Activated CD4-positive, alpha-beta memory T cell treated with anti-CD3 and anti-CD28 coated beads, Interleukin-2, amount 10 ng/mL, durations not matched to agents 7 days and 5 days (primary cell): ENCODE results near the gene APOBEC3C. TPM values are rescaled to one million over a fixed set of nuclear protein-coding genes. Genes with fewer than 3 reads are reported as not detected.
"Not testable (repeated sequence)": the region's sequence is repeated elsewhere in the genome, so short reads cannot be mapped to it uniquely, and the experiment has no call there.

Experiments used
- CTCF ChIA-PET: fragments of 350-600 bp; sonication (Branson Sonifier 250); formaldehyde crosslinking; loops from one replicate; lab custom pipeline; 2021; ENCODE audit warnings: antibody characterized with exemption, inconsistent platforms; lab: Charles Lee
- POLR2A ChIA-PET: fragments of 350-600 bp; sonication (Branson Sonifier 250); formaldehyde crosslinking; loops from one replicate; lab custom pipeline; 2021; ENCODE audit warnings: antibody characterized with exemption; lab: Charles Lee
- DNase-seq: peaks from one replicate; pipeline ENCODE4 v3.0.0-alpha.2; 2020
- H3K27ac Mint-ChIP-seq: one replicate; pipeline ENCODE4 v1.8.0; 2021; ENCODE audit warnings: mild to moderate bottlenecking, mixed read lengths
- H3K27me3 Mint-ChIP-seq: one replicate; pipeline ENCODE4 v1.8.0; 2021; ENCODE audit warnings: mixed read lengths
- H3K36me3 Mint-ChIP-seq: one replicate; pipeline ENCODE4 v1.8.0; 2021; ENCODE audit warnings: low read depth, mixed read lengths
- H3K4me1 Mint-ChIP-seq: one replicate; pipeline ENCODE4 v1.8.0; 2021; ENCODE audit warnings: mixed read lengths
- H3K4me3 Mint-ChIP-seq: one replicate; pipeline ENCODE4 v1.8.0; 2021; ENCODE audit warnings: mild to moderate bottlenecking, mixed read lengths
- H3K9me3 Mint-ChIP-seq: one replicate; pipeline ENCODE4 v1.8.0; 2021; ENCODE audit warnings: mixed read lengths
- total RNA-seq, 2 experiments: library from RNA; stranded (reverse); gene quantifications; one replicate each; pipeline ENCODE4 v1.2.3, GENCODE V29; 2021

The APOBEC3C gene
- total RNA-seq, 2 experiments from 2014 or later = 146 to 157 TPM

GRCh38 chr22:39014723-39015121 lies 665 bp downstream of the APOBEC3C start:
- H3K4me1 Mint-ChIP-seq = peaks cover 57% of the 10 kb centered on the region
- H3K9me3 Mint-ChIP-seq, DNase-seq, H3K27me3 Mint-ChIP-seq: not testable (repeated sequence)
- CTCF ChIA-PET = interaction anchor here (0.7 to 1.4 kb wide), 3 partner anchors 8 to 59 kb away, joined by 3 to 4 read pairs (median 3); no protein-coding TSS in a partner anchor
- H3K27ac Mint-ChIP-seq = peak overlapping the region; percentile 90
- H3K36me3 Mint-ChIP-seq = peaks cover 30% of the 10 kb centered on the region
- peak overlapping the region; percentile 98 for H3K4me3 Mint-ChIP-seq
- POLR2A ChIA-PET = interaction anchor here (1.1 to 2.4 kb wide), 5 partner anchors 80 to 305 kb away, joined by 3 to 7 read pairs (median 4); partner anchors contain the start of gene RPL3

DNA sequence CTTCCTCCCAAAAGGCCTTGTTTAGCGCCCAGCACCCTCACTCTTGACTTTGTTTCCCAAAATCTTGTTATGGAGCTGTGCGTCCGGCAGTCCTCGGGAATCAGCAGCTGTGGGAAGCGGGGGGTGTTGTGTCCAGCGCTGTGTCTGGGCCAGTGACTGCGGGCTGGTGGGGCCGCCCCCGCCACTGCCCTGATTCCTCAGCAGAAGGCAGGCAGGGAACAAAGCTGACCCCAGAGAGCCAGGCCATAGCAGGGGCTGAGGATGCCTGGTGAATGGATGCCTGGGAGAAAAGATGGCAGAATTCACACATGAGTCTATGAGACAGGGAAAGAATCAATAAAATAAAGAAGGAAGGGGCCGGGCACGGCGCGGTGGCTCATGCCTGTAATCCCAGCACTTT lies 2.5 kb downstream of the APOBEC3C start:
- Mint-ChIP-seq H3K27me3 (no peaks in the 10 kb centered on the region), H3K4me3 (peak overlapping the region; percentile 66), H3K4me1 (peaks cover 61% of the 10 kb centered on the region), H3K9me3 (no peaks in the 10 kb centered on the region), H3K36me3 (peaks cover 42% of the 10 kb centered on the region), H3K27ac (peak overlapping the region; percentile 21)
- no peak for DNase-seq
- ChIA-PET POLR2A (interaction anchor here (1.7 kb wide), 1 partner anchor 82 kb away, joined by 4 read pairs; no protein-coding TSS in a partner anchor), CTCF (interaction anchor here (2.2 kb wide), 1 partner anchor 146 kb away, joined by 6 read pairs; no protein-coding TSS in a partner anchor)

DNA sequence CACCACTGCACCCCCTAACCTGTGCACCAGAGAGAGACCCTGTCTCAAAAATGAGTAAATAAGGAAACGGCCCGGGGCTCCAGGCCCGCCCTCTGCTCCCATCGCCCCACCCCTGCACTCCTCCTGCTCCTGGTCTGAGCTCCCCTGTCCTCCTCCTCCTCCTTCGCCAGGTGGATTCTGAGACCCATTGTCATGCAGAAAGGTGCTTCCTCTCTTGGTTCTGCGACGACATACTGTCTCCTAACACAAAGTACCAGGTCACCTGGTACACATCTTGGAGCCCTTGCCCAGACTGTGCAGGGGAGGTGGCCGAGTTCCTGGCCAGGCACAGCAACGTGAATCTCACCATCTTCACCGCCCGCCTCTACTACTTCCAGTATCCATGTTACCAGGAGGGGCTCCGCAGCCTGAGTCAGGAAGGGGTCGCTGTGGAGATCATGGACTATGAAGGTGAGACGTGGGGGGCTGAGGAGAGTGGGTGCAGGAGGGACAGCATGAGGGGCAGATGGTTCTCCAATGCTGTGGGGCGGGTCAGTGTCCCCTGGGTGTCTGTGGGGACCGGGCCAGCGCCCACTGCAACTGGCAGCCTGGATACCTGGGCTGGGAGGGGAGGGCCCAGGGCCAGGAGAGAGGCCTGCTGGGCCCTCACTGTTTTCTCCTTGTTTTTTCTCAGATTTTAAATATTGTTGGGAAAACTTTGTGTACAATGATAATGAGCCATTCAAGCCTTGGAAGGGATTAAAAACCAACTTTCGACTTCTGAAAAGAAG lies 3.7 kb downstream of the APOBEC3C start:
- H3K27ac Mint-ChIP-seq = peak overlapping the region; percentile 31
- H3K9me3 Mint-ChIP-seq = no peaks in the 10 kb centered on the region
- no peak for DNase-seq
- POLR2A ChIA-PET = no interaction called here
- peaks cover 53% of the 10 kb centered on the region for H3K36me3 Mint-ChIP-seq
- H3K27me3 Mint-ChIP-seq = no peaks in the 10 kb centered on the region
- CTCF ChIA-PET = interaction anchor here (2.2 kb wide), 1 partner anchor 148 kb away, joined by 6 read pairs; no protein-coding TSS in a partner anchor
- peaks cover 62% of the 10 kb centered on the region for H3K4me1 Mint-ChIP-seq
- H3K4me3 Mint-ChIP-seq = peak overlapping the region; percentile 21

GRCh38 chr22:39020021-39020651 lies 6.1 kb downstream of the APOBEC3C start:
- peak overlapping the region; percentile 92 for H3K4me3 Mint-ChIP-seq
- peak overlapping the region; percentile 96 for H3K27ac Mint-ChIP-seq
- peaks cover 65% of the 10 kb centered on the region for H3K36me3 Mint-ChIP-seq
- H3K4me1 Mint-ChIP-seq = peaks cover 68% of the 10 kb centered on the region
- ChIA-PET POLR2A (interaction anchor here (1.7 kb wide), 1 partner anchor 74 kb away, joined by 5 read pairs; no protein-coding TSS in a partner anchor), CTCF (interaction anchor here (1.0 to 3.4 kb wide), 3 partner anchors 98 to 177 kb away, joined by 3 to 9 read pairs (median 3); no protein-coding TSS in a partner anchor)
- DNase-seq, H3K27me3 Mint-ChIP-seq, H3K9me3 Mint-ChIP-seq: not testable (repeated sequence)

DNA sequence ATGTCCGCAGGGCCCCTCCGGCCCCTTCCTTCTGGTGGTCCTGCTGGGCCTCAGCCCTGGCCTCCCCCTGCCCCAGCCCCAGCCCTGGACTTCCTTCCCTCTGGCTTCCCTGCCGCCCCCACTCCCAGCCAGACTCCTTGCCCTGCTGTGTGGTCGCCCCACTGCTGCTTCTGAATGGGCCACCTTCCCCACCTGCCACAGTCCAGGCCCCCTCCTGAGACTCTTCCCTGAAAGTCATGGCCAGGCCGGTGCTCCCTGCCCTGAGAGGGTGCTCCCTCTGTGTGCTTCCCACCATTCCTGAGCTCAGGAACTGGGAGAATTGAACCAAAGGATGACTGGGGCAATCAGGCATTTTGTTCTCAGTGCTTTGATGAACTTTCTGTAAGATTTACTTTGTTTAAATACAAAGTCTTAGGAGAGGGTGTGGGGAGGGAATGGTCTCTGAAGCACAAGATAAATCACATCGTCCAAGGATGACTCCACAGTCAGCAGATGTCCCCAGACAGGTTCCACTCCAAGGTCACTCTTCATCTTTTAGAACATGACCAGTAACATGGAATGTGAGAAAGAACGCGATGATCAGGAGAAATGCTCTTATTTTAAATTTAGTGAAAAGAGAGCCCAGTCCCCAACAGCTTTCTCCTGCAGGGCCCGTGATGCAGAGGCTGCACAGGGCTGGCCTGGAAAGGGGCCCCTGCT lies 7.6 kb downstream of the APOBEC3C start:
- peaks cover 70% of the 10 kb centered on the region for H3K4me1 Mint-ChIP-seq
- DNase-seq = no peak
- CTCF ChIA-PET = interaction anchor here (0.8 to 3.4 kb wide), 3 partner anchors 8 to 122 kb away, joined by 3 to 9 read pairs (median 5); partner anchors contain the start of gene APOBEC3C
- POLR2A ChIA-PET = interaction anchor here (0.7 to 1.8 kb wide), 10 partner anchors 8 to 270 kb away, joined by 3 to 7 read pairs (median 4); partner anchors contain the start of genes APOBEC3C and APOBEC3H
- peak overlapping the region; percentile 92 for H3K4me3 Mint-ChIP-seq
- no peaks in the 10 kb centered on the region for H3K9me3 Mint-ChIP-seq
- H3K27me3 Mint-ChIP-seq = no peaks in the 10 kb centered on the region
- H3K36me3 Mint-ChIP-seq = peaks cover 69% of the 10 kb centered on the region
- H3K27ac Mint-ChIP-seq = peak overlapping the region; percentile 96

GRCh38 chr22:39024519-39025308 lies 10.7 kb downstream of the APOBEC3C start:
- peaks cover 62% of the 10 kb centered on the region for H3K4me1 Mint-ChIP-seq
- peaks cover 67% of the 10 kb centered on the region for H3K36me3 Mint-ChIP-seq
- peak; percentile 34 for DNase-seq
- no peaks in the 10 kb centered on the region for H3K27me3 Mint-ChIP-seq
- POLR2A ChIA-PET = interaction anchor here (0.8 to 1.2 kb wide), 2 partner anchors 11 to 70 kb away, joined by 3 to 4 read pairs; partner anchors contain the start of gene APOBEC3C
- peak overlapping the region; percentile 28 for H3K4me3 Mint-ChIP-seq
- CTCF ChIA-PET = no interaction called here
- peak overlapping the region; percentile 78 for H3K27ac Mint-ChIP-seq
- no peaks in the 10 kb centered on the region for H3K9me3 Mint-ChIP-seq

- POLR2A ChIA-PET = no interaction called here
- peak overlapping the region; percentile 32 for H3K27ac Mint-ChIP-seq
- CTCF ChIA-PET = no interaction called here
- peaks cover 52% of the 10 kb centered on the region for H3K4me1 Mint-ChIP-seq
- H3K9me3 Mint-ChIP-seq = no peaks in the 10 kb centered on the region
- peaks cover 56% of the 10 kb centered on the region for H3K36me3 Mint-ChIP-seq
- DNase-seq = no peak
- no peak overlapping the region for H3K4me3 Mint-ChIP-seq
- H3K27me3 Mint-ChIP-seq = no peaks in the 10 kb centered on the region
Observed at GRCh38 chr22:39026509-39027150, 12.6 kb downstream of the APOBEC3C start.

DNA sequence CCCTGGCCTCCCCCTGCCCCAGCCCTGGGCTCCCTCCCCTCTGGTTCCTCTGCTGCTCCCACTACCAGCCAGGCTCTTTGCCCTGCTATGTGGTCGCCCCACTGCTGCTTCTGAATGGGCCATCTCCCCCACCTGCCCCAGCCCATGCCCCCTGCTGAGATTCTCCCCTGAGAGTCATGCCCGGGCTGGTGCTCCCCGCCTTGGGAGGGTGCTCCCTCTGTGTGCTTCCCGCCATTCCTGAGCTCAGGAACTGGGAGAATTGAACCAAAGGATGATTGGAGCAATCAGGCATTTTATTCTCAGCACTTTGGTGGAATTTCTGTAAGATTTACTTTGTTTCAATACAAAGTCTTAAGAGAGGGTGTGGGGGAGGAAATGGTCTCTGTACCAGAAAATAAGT lies 13.7 kb downstream of the APOBEC3C start:
- Mint-ChIP-seq H3K4me1 (peaks cover 44% of the 10 kb centered on the region), H3K9me3 (no peaks in the 10 kb centered on the region), H3K27ac (no peak overlapping the region), H3K27me3 (no peaks in the 10 kb centered on the region), H3K4me3 (no peak overlapping the region), H3K36me3 (peaks cover 52% of the 10 kb centered on the region)
- ChIA-PET CTCF (no interaction called here), POLR2A (no interaction called here)
- DNase-seq = no peak

GRCh38 chr22:39028281-39028680 lies 14.2 kb downstream of the APOBEC3C start:
- H3K27ac Mint-ChIP-seq = no peak overlapping the region
- CTCF ChIA-PET = no interaction called here
- POLR2A ChIA-PET = interaction anchor here (0.7 to 0.9 kb wide), 2 partner anchors 62 to 70 kb away, joined by 3 read pairs; no protein-coding TSS in a partner anchor
- H3K36me3 Mint-ChIP-seq = peaks cover 55% of the 10 kb centered on the region
- no peak for DNase-seq
- no peaks in the 10 kb centered on the region for H3K27me3 Mint-ChIP-seq
- peaks cover 41% of the 10 kb centered on the region for H3K4me1 Mint-ChIP-seq
- no peaks in the 10 kb centered on the region for H3K9me3 Mint-ChIP-seq
- no peak overlapping the region for H3K4me3 Mint-ChIP-seq

DNA sequence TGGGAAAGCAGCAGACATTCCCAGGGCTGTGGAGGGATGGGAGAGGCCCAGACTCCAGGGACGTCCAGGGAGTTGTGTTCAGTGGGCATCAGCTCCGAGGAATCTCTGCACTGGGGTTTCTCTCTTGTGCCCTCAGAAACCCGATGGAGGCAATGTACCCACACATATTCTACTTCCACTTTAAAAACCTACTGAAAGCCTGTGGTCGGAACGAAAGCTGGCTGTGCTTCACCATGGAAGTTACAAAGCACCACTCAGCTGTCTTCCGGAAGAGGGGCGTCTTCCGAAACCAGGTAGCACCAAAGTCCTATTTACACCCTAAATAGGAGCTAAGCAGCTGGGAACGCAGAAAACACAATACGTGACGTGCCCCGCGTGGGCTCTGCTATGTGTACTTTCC lies 15.2 kb downstream of the APOBEC3C start:
- H3K27me3 Mint-ChIP-seq = no peaks in the 10 kb centered on the region
- ChIA-PET POLR2A (interaction anchor here (0.8 to 0.9 kb wide), 2 partner anchors 50 to 61 kb away, joined by 3 read pairs; no protein-coding TSS in a partner anchor), CTCF (interaction anchor here (0.6 kb wide), 1 partner anchor 300 kb away, joined by 7 read pairs; no protein-coding TSS in a partner anchor)
- H3K4me1 Mint-ChIP-seq = peaks cover 33% of the 10 kb centered on the region
- H3K36me3 Mint-ChIP-seq = peaks cover 53% of the 10 kb centered on the region
- H3K27ac Mint-ChIP-seq = no peak overlapping the region
- no peaks in the 10 kb centered on the region for H3K9me3 Mint-ChIP-seq
- DNase-seq = no peak
- no peak overlapping the region for H3K4me3 Mint-ChIP-seq

DNA sequence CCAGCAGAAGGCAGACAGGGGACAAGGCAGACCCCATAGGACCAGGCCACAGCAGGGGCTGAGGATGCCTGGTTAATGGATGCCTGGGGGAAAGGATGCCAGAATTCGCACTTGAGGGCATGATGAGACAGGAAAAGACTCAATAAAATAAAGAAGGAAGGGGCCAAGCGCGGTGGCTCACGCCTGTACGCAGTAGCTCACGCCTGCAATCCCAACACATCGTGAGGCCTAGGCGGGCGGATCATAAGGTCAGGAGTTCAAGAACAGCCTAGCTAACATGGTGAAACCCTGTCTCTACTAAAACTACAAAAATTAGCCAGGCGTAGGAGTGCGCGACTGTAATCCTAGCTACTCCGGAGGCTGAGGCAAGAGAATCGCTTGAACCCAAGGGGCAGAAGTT lies 16.6 kb downstream of the APOBEC3C start:
- no peaks in the 10 kb centered on the region for H3K27me3 Mint-ChIP-seq
- H3K4me3 Mint-ChIP-seq = no peak overlapping the region
- ChIA-PET CTCF (no interaction called here), POLR2A (no interaction called here)
- H3K36me3 Mint-ChIP-seq = peaks cover 39% of the 10 kb centered on the region
- no peak for DNase-seq
- peaks cover 18% of the 10 kb centered on the region for H3K4me1 Mint-ChIP-seq
- no peaks in the 10 kb centered on the region for H3K9me3 Mint-ChIP-seq
- no peak overlapping the region for H3K27ac Mint-ChIP-seq
